PC-9 (cell line): ENCODE measurements around the gene CIRBP.

ENCODE experiments used
- EZH2 ChIP-seq: fragments of 200-600 bp; sonication (generic); IDR thresholded peaks from 2 replicates; pipeline ENCODE4 v1.8.0; 2017; ENCODE audit warnings: antibody characterized with exemption, low read depth
- TF ChIP-seq, protein P1 (sequence below): fragments of 200-600 bp; sonication (generic); conservative IDR thresholded peaks from 2 replicates; pipeline ENCODE4 v1.6.1; 2017; ENCODE audit warnings: mixed run types, antibody characterized with exemption, mild to moderate bottlenecking, moderate library complexity

DNA sequence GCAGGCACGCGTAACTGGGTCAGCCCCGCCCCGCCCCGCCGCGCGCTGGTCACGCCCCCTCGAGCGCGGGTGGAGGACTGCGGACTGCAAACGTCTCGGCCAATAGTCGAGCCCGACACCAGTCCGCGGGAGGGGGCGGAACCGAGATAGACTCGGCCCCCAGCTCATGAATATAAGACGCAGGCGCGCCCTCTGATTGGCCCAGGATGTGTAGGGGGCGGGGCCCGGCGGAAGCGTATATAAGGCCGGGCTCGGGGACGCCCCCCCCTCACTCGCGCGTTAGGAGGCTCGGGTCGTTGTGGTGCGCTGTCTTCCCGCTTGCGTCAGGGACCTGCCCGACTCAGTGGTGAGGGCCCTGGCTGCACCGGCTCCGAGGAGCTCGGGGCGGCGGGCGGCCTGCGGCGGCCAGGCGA, at the start of gene CIRBP:
- no peak for TF ChIP-seq EZH2
- TF ChIP-seq, protein P1, sequence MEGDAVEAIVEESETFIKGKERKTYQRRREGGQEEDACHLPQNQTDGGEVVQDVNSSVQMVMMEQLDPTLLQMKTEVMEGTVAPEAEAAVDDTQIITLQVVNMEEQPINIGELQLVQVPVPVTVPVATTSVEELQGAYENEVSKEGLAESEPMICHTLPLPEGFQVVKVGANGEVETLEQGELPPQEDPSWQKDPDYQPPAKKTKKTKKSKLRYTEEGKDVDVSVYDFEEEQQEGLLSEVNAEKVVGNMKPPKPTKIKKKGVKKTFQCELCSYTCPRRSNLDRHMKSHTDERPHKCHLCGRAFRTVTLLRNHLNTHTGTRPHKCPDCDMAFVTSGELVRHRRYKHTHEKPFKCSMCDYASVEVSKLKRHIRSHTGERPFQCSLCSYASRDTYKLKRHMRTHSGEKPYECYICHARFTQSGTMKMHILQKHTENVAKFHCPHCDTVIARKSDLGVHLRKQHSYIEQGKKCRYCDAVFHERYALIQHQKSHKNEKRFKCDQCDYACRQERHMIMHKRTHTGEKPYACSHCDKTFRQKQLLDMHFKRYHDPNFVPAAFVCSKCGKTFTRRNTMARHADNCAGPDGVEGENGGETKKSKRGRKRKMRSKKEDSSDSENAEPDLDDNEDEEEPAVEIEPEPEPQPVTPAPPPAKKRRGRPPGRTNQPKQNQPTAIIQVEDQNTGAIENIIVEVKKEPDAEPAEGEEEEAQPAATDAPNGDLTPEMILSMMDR, result no peak
